GM12873 (cell line): Measurements from ENCODE around the gene GRB7.

Experiments used
- CTCF ChIP-seq: IDR thresholded peaks from 2 replicates; pipeline ENCODE4 v1.5.1; 2012; ENCODE audit warnings: low read depth, mild to moderate bottlenecking, moderate library complexity, low read length, control low read depth; ENCODE audit not compliant: insufficient read depth; ENCODE audit errors: missing control alignments

Gene GRB7

GRCh38 chr17:39711851-39712250 lies 25.9 kb upstream of the GRB7 start:
- no peak for TF ChIP-seq CTCF

- no peak for TF ChIP-seq CTCF
These were observed 23.5 kb upstream of the GRB7 start for GRCh38 chr17:39714234-39714633.

GRCh38 chr17:39715375-39716072 lies 22.2 kb upstream of the GRB7 start:
- TF ChIP-seq CTCF: no peak

- no peak for TF ChIP-seq CTCF
These were observed 21.5 kb upstream of the GRB7 start for GRCh38 chr17:39716073-39716818.

- TF ChIP-seq CTCF: no peak
These were observed 20.7 kb upstream of the GRB7 start for GRCh38 chr17:39716879-39717536.

- TF ChIP-seq CTCF: no peak
These were observed 20.1 kb upstream of the GRB7 start for GRCh38 chr17:39717660-39718059.

- TF ChIP-seq CTCF: no peak
These were observed 18.0 kb upstream of the GRB7 start for GRCh38 chr17:39719563-39720355.
